IMR-90 (cell line): ENCODE measurements around the gene ZFP36L2. TPM values are rescaled to one million over a fixed set of nuclear protein-coding genes. Genes with fewer than 3 reads are reported as not detected.

Experiments
- ATAC-seq: fragments of 200-7000 bp; cut with Tn5 transposase; 2 replicates; pipeline ENCODE4 v1.9.1; 2020; ENCODE audit warnings: low read depth, mild to moderate bottlenecking, moderate library complexity
- BruUV-seq: library from RNA; stranded (reverse); fragments of 400-500 nt; replicated peaks from 2 replicates; lab custom pipeline; 2021; lab: Mats Ljungman, UMichigan
- CTCF ChIA-PET: fragments of 300-600 bp; formaldehyde crosslinking; extraction: SDS; loops from one replicate; lab custom pipeline; 2021; ENCODE audit warnings: antibody characterized with exemption; lab: Yijun Ruan, JAX
- POLR2A ChIA-PET: fragments of 300-600 bp; sonication (Branson Sonifier 250); formaldehyde crosslinking; loops from one replicate; lab custom pipeline; 2022; ENCODE audit warnings: antibody characterized with exemption; ENCODE audit not compliant: unreplicated experiment; lab: Charles Lee
- DNase-seq: peaks from one replicate; pipeline ENCODE4 v3.0.0; 2013
- H2AFZ ChIP-seq: replicated peaks from 2 replicates; pipeline ENCODE3; 2013; ENCODE audit warnings: low read length, mild to moderate bottlenecking; ENCODE audit not compliant: poor library complexity
- H2AK5ac ChIP-seq: 2 replicates; pipeline ENCODE4 v1.6.1; 2013; ENCODE audit warnings: low read depth, low read length, inconsistent platforms
- H2AK9ac ChIP-seq: replicated peaks from 2 replicates; pipeline ENCODE3; 2013; ENCODE audit warnings: mild to moderate bottlenecking, low read depth, low read length, moderate library complexity; ENCODE audit not compliant: poor library complexity
- H2BK120ac ChIP-seq: 2 replicates; pipeline ENCODE4 v1.6.1; 2013; ENCODE audit warnings: low read depth, low read length, inconsistent platforms
- H2BK15ac ChIP-seq: 3 replicates; pipeline ENCODE4 v1.6.1; 2013; ENCODE audit warnings: low read depth, low read length, inconsistent platforms
- H2BK20ac ChIP-seq: 2 replicates; pipeline ENCODE4 v1.6.1; 2013; ENCODE audit warnings: low read depth, mild to moderate bottlenecking, inconsistent platforms, low read length, moderate library complexity
- H2BK5ac ChIP-seq: 2 replicates; pipeline ENCODE4 v1.6.1; 2013; ENCODE audit warnings: mild to moderate bottlenecking, low read depth, low read length, inconsistent platforms; ENCODE audit not compliant: poor library complexity, severe bottlenecking
- H3K14ac ChIP-seq: replicated peaks from 2 replicates; pipeline ENCODE4 v1.6.1; 2013; ENCODE audit warnings: low read depth, low read length, inconsistent platforms
- H3K18ac ChIP-seq: 2 replicates; pipeline ENCODE4 v1.6.1; 2013; ENCODE audit warnings: low read depth, low read length, control low read depth
- H3K23ac ChIP-seq: 2 replicates; pipeline ENCODE4 v1.6.1; 2013; ENCODE audit warnings: low read depth, low read length, inconsistent platforms
- H3K27ac ChIP-seq: 2 replicates; pipeline ENCODE4 v1.5.1; 2013; ENCODE audit warnings: mild to moderate bottlenecking, control low read depth, low read length; ENCODE audit not compliant: insufficient read depth
- H3K27me3 ChIP-seq: 2 replicates; pipeline ENCODE4 v1.6.1; 2013; ENCODE audit warnings: low read length; ENCODE audit not compliant: control insufficient read depth, insufficient read depth
- H3K36me3 ChIP-seq: 2 replicates; pipeline ENCODE4 v1.6.1; 2013; ENCODE audit warnings: low read length, mixed read lengths; ENCODE audit not compliant: control insufficient read depth, insufficient read depth
- H3K4ac ChIP-seq: 2 replicates; pipeline ENCODE4 v1.6.1; 2013; ENCODE audit warnings: low read depth, low read length, inconsistent platforms
- H3K4me1 ChIP-seq: 2 replicates; pipeline ENCODE4 v1.6.1; 2013; ENCODE audit warnings: low read length, mixed read lengths; ENCODE audit not compliant: control insufficient read depth, insufficient read depth
- H3K4me2 ChIP-seq: 2 replicates; pipeline ENCODE4 v1.6.1; 2013; ENCODE audit warnings: low read depth, mild to moderate bottlenecking, control low read depth, low read length, moderate library complexity
- H3K4me3 ChIP-seq: 2 replicates; pipeline ENCODE4 v1.5.1; 2013; ENCODE audit warnings: low read depth, mild to moderate bottlenecking, control low read depth, low read length, moderate library complexity; ENCODE audit not compliant: insufficient read depth
- H3K56ac ChIP-seq: 2 replicates; pipeline ENCODE4 v1.6.1; 2013; ENCODE audit warnings: low read length, inconsistent platforms; ENCODE audit not compliant: insufficient read depth; ENCODE audit errors: extremely low read depth
- H3K79me1 ChIP-seq, 2 experiments: 2 replicates each; pipeline ENCODE4 v1.6.1; 2013; ENCODE audit warnings: low read length in 2 of 2, inconsistent platforms in 1 of 2, low read depth in 1 of 2
- H3K9ac ChIP-seq: 2 replicates; pipeline ENCODE4 v1.6.1; 2013; ENCODE audit warnings: low read depth, low read length, control low read depth
- H3K9me1 ChIP-seq: 2 replicates; pipeline ENCODE4 v1.6.1; 2013; ENCODE audit warnings: low read length, inconsistent platforms; ENCODE audit not compliant: insufficient read depth
- H3K9me3 ChIP-seq: 2 replicates; pipeline ENCODE4 v1.6.1; 2013; ENCODE audit warnings: low read length; ENCODE audit not compliant: control insufficient read depth, insufficient read depth
- H4K20me1 ChIP-seq: 2 replicates; pipeline ENCODE4 v1.6.1; 2013; ENCODE audit warnings: low read length, inconsistent platforms; ENCODE audit not compliant: insufficient read depth
- H4K5ac ChIP-seq: 2 replicates; pipeline ENCODE4 v1.6.1; 2013; ENCODE audit warnings: mild to moderate bottlenecking, low read depth, low read length, control low read depth
- H4K8ac ChIP-seq, 2 experiments: 2 replicates each; pipeline ENCODE4 v1.6.1; 2013; ENCODE audit warnings: low read depth in 2 of 2, low read length in 2 of 2, control low read depth in 1 of 2, inconsistent platforms in 1 of 2
- H4K91ac ChIP-seq: 2 replicates; pipeline ENCODE4 v1.6.1; 2013; ENCODE audit warnings: low read depth, low read length, inconsistent platforms; ENCODE audit not compliant: insufficient read depth
- CEBPB ChIP-seq: IDR thresholded peaks from 2 replicates; pipeline ENCODE4 v1.6.1; 2012; ENCODE audit warnings: low read depth, low read length, improper control_type of control experiment
- WGBS, 2 experiments: methylation state at CpG; one replicate each; pipeline versions ENCODE4 v1.1.5 to v1.1.7; 2013; ENCODE audit warnings: missing lambda C conversion rate in 2 of 2; ENCODE audit not compliant: insufficient read length in 1 of 2; ENCODE audit errors: extremely low coverage in 2 of 2; 5-methylcytosine and 5-hydroxymethylcytosine counted together
- dilution Hi-C: fragments of 300-500 bp; cut with HindIII; formaldehyde crosslinking; loops from one replicate; pipeline ENCODE4 v1.14.3; 2018; ENCODE audit warnings: low sequenced_read_pairs; ENCODE audit not compliant: unreplicated experiment
- in situ Hi-C: fragments of 300-500 bp; cut with MboI; formaldehyde crosslinking; loops from 3 replicates; pipeline ENCODE4 v1.14.3; 2019; ENCODE audit warnings: low sequenced_read_pairs, inconsistent platforms, mixed read lengths
- intact Hi-C: fragments of 100-400 bp; cut with micrococcal nuclease; formaldehyde crosslinking; loops from 2 replicates; pipeline ENCODE4 v1.10.0; 2022
- polyA plus RNA-seq, 3 experiments: library from polyadenylated mRNA; depleted of rRNA; stranded (reverse); fragments of >200 nt; gene quantifications; 2 replicates each; pipeline ENCODE4 v1.2.3, GENCODE V29; 2012; ENCODE audit warnings: low replicate concordance in 1 of 3
- total RNA-seq: library from RNA; depleted of rRNA; stranded (reverse); fragments of >200 nt; gene quantifications from 2 replicates; pipeline ENCODE4 v1.2.3, GENCODE V29; 2012
- TF ChIP-seq, protein P1 (sequence below): fragments of 150-350 bp; IDR thresholded peaks from 2 replicates; pipeline ENCODE4 v1.6.1; 2016; ENCODE audit warnings: low read depth, mild to moderate bottlenecking, low read length, moderate library complexity, borderline replicate concordance

Gene ZFP36L2
- total and polyA plus RNA-seq, 2 of the 4 experiments (the other 2 are of a cell fraction) = 1.8 to 20.1 TPM

- TF ChIP-seq, protein P1, sequence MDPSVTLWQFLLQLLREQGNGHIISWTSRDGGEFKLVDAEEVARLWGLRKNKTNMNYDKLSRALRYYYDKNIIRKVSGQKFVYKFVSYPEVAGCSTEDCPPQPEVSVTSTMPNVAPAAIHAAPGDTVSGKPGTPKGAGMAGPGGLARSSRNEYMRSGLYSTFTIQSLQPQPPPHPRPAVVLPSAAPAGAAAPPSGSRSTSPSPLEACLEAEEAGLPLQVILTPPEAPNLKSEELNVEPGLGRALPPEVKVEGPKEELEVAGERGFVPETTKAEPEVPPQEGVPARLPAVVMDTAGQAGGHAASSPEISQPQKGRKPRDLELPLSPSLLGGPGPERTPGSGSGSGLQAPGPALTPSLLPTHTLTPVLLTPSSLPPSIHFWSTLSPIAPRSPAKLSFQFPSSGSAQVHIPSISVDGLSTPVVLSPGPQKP = no peak
Observed at GRCh38 chr2:43230951-43231827, 4.8 kb upstream of the ZFP36L2 start (continued).

DNA sequence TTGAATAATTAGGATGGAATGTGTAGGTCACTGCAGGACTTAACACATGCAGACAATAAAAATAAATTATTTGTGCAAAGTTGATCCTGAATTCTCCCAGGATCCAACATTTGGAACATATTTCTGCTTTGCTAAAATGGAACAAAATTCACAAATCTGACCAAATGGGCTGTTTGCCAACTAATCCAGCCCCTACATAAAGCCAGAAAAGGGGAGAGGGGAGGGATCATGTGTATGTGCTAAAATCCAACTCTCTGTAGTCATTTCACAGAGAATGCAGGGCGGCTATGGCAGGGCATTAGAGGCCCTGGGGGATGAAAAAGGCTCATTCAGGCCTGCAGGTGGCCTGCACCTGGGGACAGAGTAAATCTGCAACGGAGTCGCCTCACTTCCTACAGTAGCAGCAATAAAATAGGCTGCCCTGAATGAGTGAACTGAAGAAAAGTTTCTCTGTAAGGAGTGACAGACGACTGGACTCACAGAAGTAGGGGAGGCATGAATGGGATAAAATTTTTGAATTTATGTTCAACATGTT lies 4.0 kb upstream of the ZFP36L2 start:
- H3K9ac ChIP-seq = no peak overlapping the region
- no peak overlapping the region for H2BK120ac ChIP-seq
- dilution Hi-C loops (no loop called here), intact Hi-C loops (no loop called here), in situ Hi-C loops (loop anchor here (5.0 to 10.0 kb wide), 2 partner anchors 252 to 376 kb away; no protein-coding TSS in a partner anchor)
- H3K36me3 ChIP-seq = no peaks in the 10 kb centered on the region; the same call in 1 of the 2 replicates
- no peak overlapping the region for H3K4ac ChIP-seq
- H3K23ac ChIP-seq = no peak overlapping the region
- H2AK9ac ChIP-seq = no peak overlapping the region
- no peaks in the 10 kb centered on the region for H3K9me3 ChIP-seq
- H4K8ac ChIP-seq = no peak overlapping the region
- no peak overlapping the region for H2AK5ac ChIP-seq
- no CpG with 5 or more reads among the region's 4 CpGs for WGBS, 2 experiments
- no peak overlapping the region for H3K4me2 ChIP-seq
- ATAC-seq (no peak), DNase-seq (no peak)
- CTCF ChIA-PET = interaction anchor here (0.6 to 2.2 kb wide), 4 partner anchors 21 to 402 kb away, joined by 3 to 12 read pairs (median 4); no protein-coding TSS in a partner anchor
- no peak overlapping the region for H3K14ac ChIP-seq
- H2BK15ac ChIP-seq = no peak overlapping the region
- H4K5ac ChIP-seq = no peak overlapping the region
- no peak overlapping the region for H3K27ac ChIP-seq
- H3K27me3 ChIP-seq = no peaks in the 10 kb centered on the region
- no peak for TF ChIP-seq CEBPB
- H3K79me1 ChIP-seq = peaks cover 8 to 18% of the 10 kb centered on the region in 2 experiments; a peak in 3 of 4 replicates
- no peak overlapping the region for H3K4me3 ChIP-seq
- H3K4me1 ChIP-seq = peaks cover 8% of the 10 kb centered on the region
- no peak overlapping the region for H2AFZ ChIP-seq
- no peaks in the 10 kb centered on the region; the same call in 1 of the 2 replicates for H3K9me1 ChIP-seq
- no peak overlapping the region for H3K18ac ChIP-seq
- POLR2A ChIA-PET = no interaction called here
- no TSS peak for BruUV-seq
- no peak overlapping the region for H3K56ac ChIP-seq
- no peak overlapping the region for H4K91ac ChIP-seq
- no peak overlapping the region for H2BK5ac ChIP-seq
- H4K20me1 ChIP-seq = peaks cover 9% of the 10 kb centered on the region
- no peak overlapping the region for H2BK20ac ChIP-seq
